ENCODE data around the gene ANGPTL4.
"Not testable (repeated sequence)": the region's sequence is repeated elsewhere in the genome, so short reads cannot be mapped to it uniquely, and the experiment has no call there.

The ANGPTL4 gene

DNA sequence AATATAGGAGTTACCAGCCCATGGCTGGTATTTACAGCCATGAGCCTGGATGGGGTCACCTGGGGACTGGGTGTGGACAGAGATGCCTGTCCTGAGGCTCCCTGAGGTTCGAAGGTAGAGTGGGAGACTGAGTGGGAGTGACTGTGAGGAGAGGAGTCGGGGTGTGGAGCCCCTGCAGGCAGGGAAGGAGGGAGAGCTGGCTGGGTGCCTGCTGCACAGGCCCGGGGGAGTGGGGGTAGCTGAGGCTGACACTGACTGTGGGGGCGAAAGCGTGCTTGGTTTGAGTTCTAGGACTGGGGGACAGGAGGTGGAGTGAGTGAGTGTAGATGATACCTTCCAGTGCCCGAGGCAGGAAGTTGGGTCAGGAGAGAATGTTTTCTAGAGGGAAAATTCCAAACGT, 33.3 kb downstream of the ANGPTL4 start:
- peaks cover 6 to 63% (median 57%) of the 10 kb centered on the region in 5 donors for H3K4me1 ChIP-seq (ENCODE audit: control insufficient read depth in 5 of 5, insufficient read depth in 5 of 5, low read length in 5 of 5)
- H3K27ac ChIP-seq (ENCODE audit: low read depth, low read length), result no peak overlapping the region
- peak overlapping the region in 3 of 5 donors; percentile 1 to 35 (median 2) for H3K9ac ChIP-seq (ENCODE audit: low read length in 5 of 5)
- H3K4me3 ChIP-seq (ENCODE audit: low read depth in 1 of 5, low read length in 5 of 5), result no peak overlapping the region
- H3K36me3 ChIP-seq (ENCODE audit: control insufficient read depth in 5 of 5, insufficient read depth in 5 of 5, low read length in 5 of 5), result peaks cover 0 to 29% (median 23%) of the 10 kb centered on the region in 5 donors
- H3K27me3 ChIP-seq (ENCODE audit: control insufficient read depth in 5 of 5, insufficient read depth in 4 of 5, low read length in 5 of 5), result no peaks in the 10 kb centered on the region
- H3K9me3 ChIP-seq (ENCODE audit: control insufficient read depth in 5 of 5, low read length in 5 of 5), result no peaks in the 10 kb centered on the region

DNA sequence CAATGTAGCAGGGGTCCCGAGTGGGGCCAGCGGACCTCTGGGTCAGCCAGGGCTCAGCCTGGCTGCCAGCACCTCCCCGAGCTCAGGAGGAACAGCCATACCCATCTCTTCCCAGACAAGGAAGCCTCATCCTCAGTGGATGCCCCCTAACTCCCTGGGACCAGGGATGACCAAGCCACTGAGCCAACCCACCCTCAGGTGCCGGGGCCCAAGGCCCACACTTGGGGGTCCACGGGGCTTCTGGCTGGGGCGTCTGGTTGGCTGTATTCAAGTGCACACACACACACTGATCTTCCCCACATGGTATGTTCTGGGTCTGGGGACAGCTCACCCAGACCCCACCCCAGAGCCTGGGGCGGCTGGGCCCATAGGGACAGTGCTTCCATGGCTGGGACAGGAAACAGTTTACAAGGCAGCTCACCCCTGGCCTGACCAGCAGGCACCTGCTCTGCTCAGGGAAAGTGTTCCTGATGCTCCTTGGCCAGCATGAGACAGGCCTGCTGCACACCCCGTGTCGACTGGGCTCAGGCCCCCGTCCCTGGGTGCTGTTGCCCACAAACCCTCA, 33.9 kb downstream of the ANGPTL4 start:
- Histone ChIP-seq H3K9ac (ENCODE audit: low read length in 5 of 5) (peak overlapping the region in 1 of 5 donors; percentile 1), H3K36me3 (ENCODE audit: control insufficient read depth in 5 of 5, insufficient read depth in 5 of 5, low read length in 5 of 5) (peaks cover 0 to 35% (median 28%) of the 10 kb centered on the region in 5 donors), H3K27ac (ENCODE audit: low read depth, low read length) (no peak overlapping the region), H3K4me3 (ENCODE audit: low read depth in 1 of 5, low read length in 5 of 5) (no peak overlapping the region), H3K4me1 (ENCODE audit: control insufficient read depth in 5 of 5, insufficient read depth in 5 of 5, low read length in 5 of 5) (peaks cover 5 to 58% (median 53%) of the 10 kb centered on the region in 5 donors), H3K9me3 (ENCODE audit: control insufficient read depth in 5 of 5, low read length in 5 of 5) (no peaks in the 10 kb centered on the region), H3K27me3 (ENCODE audit: control insufficient read depth in 5 of 5, insufficient read depth in 4 of 5, low read length in 5 of 5) (no peaks in the 10 kb centered on the region)

DNA sequence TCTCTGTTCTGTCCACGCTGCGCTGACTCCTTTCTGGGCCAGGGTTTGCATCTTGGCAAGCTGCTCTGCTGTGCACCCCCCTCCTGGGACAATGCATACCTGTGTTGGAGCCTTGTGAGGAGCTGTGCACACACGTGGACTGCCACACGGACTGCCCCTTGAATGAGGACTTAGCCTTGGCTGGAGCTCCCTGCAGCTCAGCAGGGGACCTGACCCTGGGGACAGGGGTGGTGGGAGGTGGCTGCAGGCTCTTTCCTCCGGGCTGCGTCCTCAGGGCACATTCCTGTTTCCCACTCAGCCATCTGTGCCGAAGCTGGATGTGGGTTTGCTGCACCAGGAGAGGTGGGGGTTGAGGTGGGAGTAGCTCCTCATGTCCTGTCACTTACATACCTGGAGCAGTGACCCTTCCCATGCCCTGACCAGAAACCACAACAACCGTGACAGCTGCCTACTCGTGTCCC, 34.4 kb downstream of the ANGPTL4 start:
- Histone ChIP-seq H3K9me3 (ENCODE audit: control insufficient read depth in 5 of 5, low read length in 5 of 5) (no peaks in the 10 kb centered on the region), H3K36me3 (ENCODE audit: control insufficient read depth in 5 of 5, insufficient read depth in 5 of 5, low read length in 5 of 5) (peaks cover 0 to 40% (median 33%) of the 10 kb centered on the region in 5 donors), H3K9ac (ENCODE audit: low read length in 5 of 5) (no peak overlapping the region), H3K4me3 (ENCODE audit: low read depth in 1 of 5, low read length in 5 of 5) (no peak overlapping the region), H3K27me3 (ENCODE audit: control insufficient read depth in 5 of 5, insufficient read depth in 4 of 5, low read length in 5 of 5) (no peaks in the 10 kb centered on the region), H3K4me1 (ENCODE audit: control insufficient read depth in 5 of 5, insufficient read depth in 5 of 5, low read length in 5 of 5) (peaks cover 5 to 53% (median 48%) of the 10 kb centered on the region in 5 donors), H3K27ac (ENCODE audit: low read depth, low read length) (no peak overlapping the region)

DNA sequence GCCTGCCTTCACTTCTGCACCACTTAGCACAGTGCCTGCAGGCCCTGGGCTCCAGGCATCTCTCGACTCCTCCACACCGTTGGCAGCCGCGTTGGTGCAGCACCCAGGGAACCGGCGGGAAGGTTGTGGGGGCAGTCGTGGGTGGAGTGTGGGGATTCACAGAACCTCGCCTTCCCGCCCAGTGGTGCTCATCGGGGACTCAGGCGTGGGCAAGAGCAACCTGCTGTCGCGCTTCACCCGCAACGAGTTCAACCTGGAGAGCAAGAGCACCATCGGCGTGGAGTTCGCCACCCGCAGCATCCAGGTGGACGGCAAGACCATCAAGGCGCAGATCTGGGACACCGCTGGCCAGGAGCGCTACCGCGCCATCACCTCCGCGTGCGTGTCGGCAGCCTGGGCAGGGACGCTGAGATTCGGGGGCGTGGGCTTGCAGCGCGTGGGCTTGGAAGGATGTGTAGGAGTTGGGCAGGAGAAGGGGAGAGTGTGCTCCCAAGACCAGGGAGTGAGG, 35.8 kb downstream of the ANGPTL4 start:
- no peaks in the 10 kb centered on the region for H3K9me3 ChIP-seq (ENCODE audit: control insufficient read depth in 5 of 5, low read length in 5 of 5)
- no peak overlapping the region for H3K9ac ChIP-seq (ENCODE audit: low read length in 5 of 5)
- no peaks in the 10 kb centered on the region for H3K27me3 ChIP-seq (ENCODE audit: control insufficient read depth in 5 of 5, insufficient read depth in 4 of 5, low read length in 5 of 5)
- peaks cover 0 to 53% (median 45%) of the 10 kb centered on the region in 5 donors for H3K36me3 ChIP-seq (ENCODE audit: control insufficient read depth in 5 of 5, insufficient read depth in 5 of 5, low read length in 5 of 5)
- no peak overlapping the region for H3K4me3 ChIP-seq (ENCODE audit: low read depth in 1 of 5, low read length in 5 of 5)
- H3K4me1 ChIP-seq (ENCODE audit: control insufficient read depth in 5 of 5, insufficient read depth in 5 of 5, low read length in 5 of 5), result peaks cover 3 to 40% (median 35%) of the 10 kb centered on the region in 5 donors
- H3K27ac ChIP-seq (ENCODE audit: low read depth, low read length), result no peak overlapping the region

DNA sequence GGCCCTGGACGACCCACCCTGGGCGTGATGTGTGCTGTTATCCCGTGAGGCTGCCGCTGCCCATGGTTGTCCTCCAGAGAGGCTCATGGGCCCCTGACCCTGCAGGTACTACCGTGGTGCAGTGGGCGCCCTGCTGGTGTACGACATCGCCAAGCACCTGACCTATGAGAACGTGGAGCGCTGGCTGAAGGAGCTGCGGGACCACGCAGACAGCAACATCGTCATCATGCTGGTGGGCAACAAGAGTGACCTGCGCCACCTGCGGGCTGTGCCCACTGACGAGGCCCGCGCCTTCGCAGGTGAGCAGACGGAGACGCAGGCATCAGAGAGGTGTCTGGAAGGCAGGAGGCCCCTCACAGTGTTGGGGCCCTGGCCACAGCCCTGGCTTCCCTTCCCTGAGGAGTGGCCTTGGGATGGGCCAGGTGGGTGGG, 38.0 kb downstream of the ANGPTL4 start:
- Histone ChIP-seq H3K27me3 (ENCODE audit: control insufficient read depth in 5 of 5, insufficient read depth in 4 of 5, low read length in 5 of 5) (no peaks in the 10 kb centered on the region), H3K9me3 (ENCODE audit: control insufficient read depth in 5 of 5, low read length in 5 of 5) (no peaks in the 10 kb centered on the region), H3K27ac (ENCODE audit: low read depth, low read length) (no peak overlapping the region), H3K9ac (ENCODE audit: low read length in 5 of 5) (no peak overlapping the region), H3K4me1 (ENCODE audit: control insufficient read depth in 5 of 5, insufficient read depth in 5 of 5, low read length in 5 of 5) (peaks cover 3 to 23% (median 17%) of the 10 kb centered on the region in 5 donors), H3K36me3 (ENCODE audit: control insufficient read depth in 5 of 5, insufficient read depth in 5 of 5, low read length in 5 of 5) (peaks cover 0 to 59% (median 50%) of the 10 kb centered on the region in 5 donors), H3K4me3 (ENCODE audit: low read depth in 1 of 5, low read length in 5 of 5) (no peak overlapping the region)

DNA sequence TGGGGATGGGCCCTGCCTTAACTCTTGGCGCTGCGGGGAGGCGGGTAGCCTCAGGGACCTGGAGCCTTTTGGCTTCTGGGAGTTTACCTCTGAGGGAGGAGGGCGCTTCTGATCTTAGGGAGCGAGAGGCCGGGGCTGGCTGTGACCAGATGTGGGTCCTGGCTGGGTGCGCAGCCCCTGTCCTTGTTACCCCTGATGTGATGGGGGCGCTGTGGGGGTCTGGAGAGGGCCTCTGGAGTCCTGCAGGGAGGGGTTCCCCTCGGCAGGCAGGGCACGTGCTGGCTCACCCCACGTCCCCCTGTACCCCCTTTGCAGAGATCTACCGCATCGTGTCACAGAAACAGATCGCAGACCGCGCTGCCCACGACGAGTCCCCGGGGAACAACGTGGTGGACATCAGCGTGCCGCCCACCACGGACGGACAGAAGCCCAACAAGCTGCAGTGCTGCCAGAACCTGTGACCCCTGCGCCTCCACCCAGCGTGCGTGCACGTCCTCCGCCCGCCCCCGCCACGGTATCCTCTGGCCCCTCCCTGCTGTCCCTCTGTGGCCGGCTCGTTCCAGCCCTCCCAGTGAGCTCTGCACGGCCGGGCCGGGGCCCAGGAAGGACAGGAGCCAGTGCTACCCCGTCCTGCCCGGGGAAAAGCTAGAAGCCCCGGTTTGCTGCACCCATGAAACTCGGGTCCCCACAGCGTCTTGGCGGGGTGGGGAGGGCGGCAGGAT, 39.3 kb downstream of the ANGPTL4 start:
- Histone ChIP-seq H3K4me3 (ENCODE audit: low read depth in 1 of 5, low read length in 5 of 5) (no peak overlapping the region), H3K36me3 (ENCODE audit: control insufficient read depth in 5 of 5, insufficient read depth in 5 of 5, low read length in 5 of 5) (peaks cover 0 to 57% (median 47%) of the 10 kb centered on the region in 5 donors), H3K9ac (ENCODE audit: low read length in 5 of 5) (no peak overlapping the region), H3K27ac (ENCODE audit: low read depth, low read length) (no peak overlapping the region), H3K9me3 (ENCODE audit: control insufficient read depth in 5 of 5, low read length in 5 of 5) (no peaks in the 10 kb centered on the region), H3K4me1 (ENCODE audit: control insufficient read depth in 5 of 5, insufficient read depth in 5 of 5, low read length in 5 of 5) (peaks cover 0 to 11% (median 4%) of the 10 kb centered on the region in 5 donors), H3K27me3 (ENCODE audit: control insufficient read depth in 5 of 5, insufficient read depth in 4 of 5, low read length in 5 of 5) (no peaks in the 10 kb centered on the region)

DNA sequence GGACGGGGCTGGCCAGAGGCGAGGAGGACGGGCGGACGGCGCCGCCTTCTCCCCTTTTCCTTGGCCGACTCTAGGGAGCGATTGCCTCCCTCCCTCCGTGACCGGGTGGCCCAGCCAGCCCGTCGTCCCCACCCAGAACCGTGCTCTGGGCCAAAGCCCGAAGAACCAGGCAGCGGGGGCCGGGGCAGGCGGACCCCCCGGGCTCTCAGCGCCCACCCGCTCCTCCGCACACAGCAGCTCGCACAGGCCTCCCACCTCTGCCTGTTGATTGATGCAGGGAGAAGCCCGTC, 39.8 kb downstream of the ANGPTL4 start:
- H3K27ac ChIP-seq (ENCODE audit: low read depth, low read length), result no peak overlapping the region
- H3K27me3 ChIP-seq (ENCODE audit: control insufficient read depth in 5 of 5, insufficient read depth in 4 of 5, low read length in 5 of 5), result no peaks in the 10 kb centered on the region
- H3K9ac ChIP-seq (ENCODE audit: low read length in 5 of 5), result no peak overlapping the region
- peaks cover 0 to 56% (median 44%) of the 10 kb centered on the region in 5 donors for H3K36me3 ChIP-seq (ENCODE audit: control insufficient read depth in 5 of 5, insufficient read depth in 5 of 5, low read length in 5 of 5)
- no peaks in the 10 kb centered on the region for H3K9me3 ChIP-seq (ENCODE audit: control insufficient read depth in 5 of 5, low read length in 5 of 5)
- no peak overlapping the region for H3K4me3 ChIP-seq (ENCODE audit: low read depth in 1 of 5, low read length in 5 of 5)
- peaks cover 0 to 6% (median 0%) of the 10 kb centered on the region in 5 donors for H3K4me1 ChIP-seq (ENCODE audit: control insufficient read depth in 5 of 5, insufficient read depth in 5 of 5, low read length in 5 of 5)

DNA sequence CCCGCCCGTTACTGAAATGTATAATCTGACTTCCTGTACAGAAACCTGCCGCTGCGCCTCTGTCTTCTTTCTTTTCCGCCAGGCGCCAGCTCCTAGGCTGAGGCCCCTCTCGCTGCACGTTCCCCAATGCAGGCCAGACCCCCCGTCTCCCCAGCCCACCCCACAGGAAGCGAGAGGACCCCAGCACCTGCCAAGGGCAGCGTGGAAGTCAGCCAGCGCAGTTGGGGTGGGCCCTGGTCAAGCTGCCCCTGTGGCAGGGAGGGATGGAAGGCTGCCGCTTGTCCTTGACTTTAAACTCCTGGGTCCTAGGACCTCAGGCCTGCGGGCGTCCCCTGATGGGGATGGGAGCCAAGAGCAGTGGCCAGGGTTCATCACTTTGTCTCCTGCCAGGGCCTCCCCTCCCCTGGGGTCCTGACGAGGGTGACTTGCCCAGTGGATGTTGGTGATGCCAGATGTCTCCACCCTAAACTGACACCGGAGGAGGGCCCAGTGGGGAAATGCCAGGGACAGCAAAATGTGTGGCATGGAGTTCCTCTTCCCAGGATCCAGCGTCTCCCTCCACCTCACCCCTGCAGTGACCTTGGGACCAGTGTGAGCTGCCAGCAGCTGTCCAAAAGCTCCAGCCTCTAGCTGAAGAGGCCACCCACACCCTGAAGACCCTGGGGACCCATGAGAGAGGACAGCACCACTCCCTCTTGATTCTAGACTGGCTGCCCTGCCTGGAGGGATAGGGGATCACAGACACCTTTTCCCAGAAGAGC, 40.6 kb downstream of the ANGPTL4 start:
- Histone ChIP-seq H3K36me3 (ENCODE audit: control insufficient read depth in 5 of 5, insufficient read depth in 5 of 5, low read length in 5 of 5) (peaks cover 0 to 51% (median 41%) of the 10 kb centered on the region in 5 donors), H3K9ac (ENCODE audit: low read length in 5 of 5) (no peak overlapping the region), H3K9me3 (ENCODE audit: control insufficient read depth in 5 of 5, low read length in 5 of 5) (no peaks in the 10 kb centered on the region), H3K27ac (ENCODE audit: low read depth, low read length) (no peak overlapping the region), H3K27me3 (ENCODE audit: control insufficient read depth in 5 of 5, insufficient read depth in 4 of 5, low read length in 5 of 5) (no peaks in the 10 kb centered on the region), H3K4me1 (ENCODE audit: control insufficient read depth in 5 of 5, insufficient read depth in 5 of 5, low read length in 5 of 5) (peaks cover 0 to 6% (median 0%) of the 10 kb centered on the region in 5 donors), H3K4me3 (ENCODE audit: low read depth in 1 of 5, low read length in 5 of 5) (no peak overlapping the region)

DNA sequence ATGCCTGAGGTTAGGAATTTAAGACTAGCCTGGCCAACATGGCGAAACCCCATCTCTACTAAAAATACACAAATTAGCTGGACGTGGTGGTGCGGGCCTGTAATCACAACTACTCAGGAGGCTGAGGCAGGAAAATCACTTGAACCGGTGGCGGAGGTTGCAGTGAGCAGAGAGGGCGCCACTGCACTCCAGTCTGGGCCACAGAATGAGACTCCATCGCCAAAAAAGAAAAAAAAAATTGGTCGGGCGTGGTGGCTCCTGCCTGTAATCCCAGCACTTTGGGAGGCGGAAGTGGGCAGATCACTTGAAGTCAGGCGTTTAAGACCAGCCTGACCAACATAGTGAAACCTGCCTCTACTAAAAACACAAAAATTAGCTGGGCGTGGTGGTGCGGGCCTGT, 46.8 kb downstream of the ANGPTL4 start:
- H3K4me3 ChIP-seq (ENCODE audit: low read depth in 1 of 5, low read length in 5 of 5); H3K9ac ChIP-seq (ENCODE audit: low read length in 5 of 5); H3K27ac ChIP-seq (ENCODE audit: low read depth, low read length); H3K36me3 ChIP-seq (ENCODE audit: control insufficient read depth in 5 of 5, insufficient read depth in 5 of 5, low read length in 5 of 5); H3K9me3 ChIP-seq (ENCODE audit: control insufficient read depth in 5 of 5, low read length in 5 of 5); H3K27me3 ChIP-seq (ENCODE audit: control insufficient read depth in 5 of 5, insufficient read depth in 4 of 5, low read length in 5 of 5): not testable (repeated sequence)
- H3K4me1 ChIP-seq (ENCODE audit: control insufficient read depth in 5 of 5, insufficient read depth in 5 of 5, low read length in 5 of 5), result peaks cover 4 to 24% (median 19%) of the 10 kb centered on the region in 5 donors

Data from subcutaneous abdominal adipose tissue (tissue), 5 donors.